ENCODE data around the gene LUZP4.

The LUZP4 gene

GRCh38 chrX:115289465-115289864 lies at the start of gene LUZP4:
LUZP4 (plus strand) TSS chrX:115289715; CDS start chrX:115289760, 45 bp downstream.
- TF ChIP-seq CTCF (conservative IDR thresholded peaks at IDR 0.05; ENCODE audit: low read depth, low read length), result no peak
- H3K4me3 ChIP-seq (ENCODE audit: low read length), result no peak within 1 kb of the TSS
- DNase-seq (ENCODE audit: low read depth), result no peak

- DNase-seq (ENCODE audit: low read depth), result no peak
- no peak for TF ChIP-seq CTCF (conservative IDR thresholded peaks at IDR 0.05; ENCODE audit: low read depth, low read length)
- H3K4me3 ChIP-seq (ENCODE audit: low read length), result no peak overlapping the region
Observed at GRCh38 chrX:115251458-115252233, 37.9 kb upstream of the LUZP4 start.

GRCh38 chrX:115255003-115255402 lies 34.5 kb upstream of the LUZP4 start:
- H3K4me3 ChIP-seq (ENCODE audit: low read length), result no peak overlapping the region
- no peak for DNase-seq (ENCODE audit: low read depth)
- no peak for TF ChIP-seq CTCF (conservative IDR thresholded peaks at IDR 0.05; ENCODE audit: low read depth, low read length)

GRCh38 chrX:115257711-115258110 lies 31.8 kb upstream of the LUZP4 start:
- no peak for DNase-seq (ENCODE audit: low read depth)
- no peak for TF ChIP-seq CTCF (conservative IDR thresholded peaks at IDR 0.05; ENCODE audit: low read depth, low read length)
- no peak overlapping the region for H3K4me3 ChIP-seq (ENCODE audit: low read length)

GRCh38 chrX:115259238-115259875 lies 30.2 kb upstream of the LUZP4 start:
- TF ChIP-seq CTCF (conservative IDR thresholded peaks at IDR 0.05; ENCODE audit: low read depth, low read length), result no peak
- DNase-seq (ENCODE audit: low read depth), result peak; percentile 59
- H3K4me3 ChIP-seq (ENCODE audit: low read length), result no peak overlapping the region

- TF ChIP-seq CTCF (conservative IDR thresholded peaks at IDR 0.05; ENCODE audit: low read depth, low read length), result no peak
- no peak overlapping the region for H3K4me3 ChIP-seq (ENCODE audit: low read length)
- DNase-seq (ENCODE audit: low read depth), result no peak
Observed at GRCh38 chrX:115260330-115260729, 29.2 kb upstream of the LUZP4 start.

- H3K4me3 ChIP-seq (ENCODE audit: low read length), result no peak overlapping the region
- DNase-seq (ENCODE audit: low read depth), result no peak
- TF ChIP-seq CTCF (conservative IDR thresholded peaks at IDR 0.05; ENCODE audit: low read depth, low read length), result no peak
Observed at GRCh38 chrX:115261148-115261547, 28.4 kb upstream of the LUZP4 start.

Data from retinal pigment epithelial cell (primary cell).